BE2C (cell line): ENCODE data around the gene CXCL14.

Experiments used
- DNase-seq: peaks from one replicate; pipeline ENCODE4 v3.0.0-alpha.2; 2020
- H3K27me3 ChIP-seq: fragments of 250-450 bp; sonication (Bioruptor Pico); 2 replicates; pipeline ENCODE4 v1.5.1; 2020; ENCODE audit warnings: mild to moderate bottlenecking
- H3K36me3 ChIP-seq: fragments of 250-450 bp; sonication (Bioruptor Pico); 2 replicates; pipeline ENCODE4 v1.5.1; 2020; ENCODE audit warnings: mild to moderate bottlenecking
- H3K4me1 ChIP-seq: fragments of 250-450 bp; sonication (Bioruptor Pico); 2 replicates; pipeline ENCODE4 v1.5.1; 2020
- H3K4me3 ChIP-seq: 2 replicates; pipeline ENCODE4 v1.5.1; 2011; ENCODE audit warnings: low read depth, low read length
- H3K9me3 ChIP-seq: fragments of 250-450 bp; sonication (Bioruptor Pico); 2 replicates; pipeline ENCODE4 v1.5.1; 2020
- TF ChIP-seq, protein P1 (sequence below): IDR thresholded peaks from 2 replicates; pipeline ENCODE4 v1.5.1; 2012; ENCODE audit warnings: mild to moderate bottlenecking, low read depth, low read length

The CXCL14 gene

DNA sequence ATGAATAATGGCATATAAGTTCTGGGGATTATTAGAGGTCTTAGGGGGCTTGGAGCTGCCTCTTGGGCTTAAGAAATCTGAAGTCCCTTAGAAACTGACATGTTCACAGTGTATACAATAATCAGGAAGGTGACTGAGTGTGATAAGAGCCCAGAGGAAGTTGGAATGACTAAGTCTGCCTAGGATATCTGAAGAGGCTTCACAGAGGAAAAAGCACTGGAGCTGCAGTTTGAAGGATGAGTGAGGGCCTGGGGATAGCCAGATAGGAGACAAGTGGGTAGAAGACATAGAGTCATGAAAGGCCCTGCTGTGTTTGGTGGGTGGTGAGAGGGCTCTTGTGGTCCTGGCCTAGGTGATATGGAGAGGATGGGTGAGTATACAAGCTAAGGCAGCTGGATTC lies 51.9 kb downstream of the CXCL14 start:
- H3K4me1 ChIP-seq = no peaks in the 10 kb centered on the region
- no peaks in the 10 kb centered on the region for H3K9me3 ChIP-seq
- no peak for DNase-seq
- H3K36me3 ChIP-seq = no peaks in the 10 kb centered on the region
- no peak overlapping the region for H3K4me3 ChIP-seq
- TF ChIP-seq, protein P1, sequence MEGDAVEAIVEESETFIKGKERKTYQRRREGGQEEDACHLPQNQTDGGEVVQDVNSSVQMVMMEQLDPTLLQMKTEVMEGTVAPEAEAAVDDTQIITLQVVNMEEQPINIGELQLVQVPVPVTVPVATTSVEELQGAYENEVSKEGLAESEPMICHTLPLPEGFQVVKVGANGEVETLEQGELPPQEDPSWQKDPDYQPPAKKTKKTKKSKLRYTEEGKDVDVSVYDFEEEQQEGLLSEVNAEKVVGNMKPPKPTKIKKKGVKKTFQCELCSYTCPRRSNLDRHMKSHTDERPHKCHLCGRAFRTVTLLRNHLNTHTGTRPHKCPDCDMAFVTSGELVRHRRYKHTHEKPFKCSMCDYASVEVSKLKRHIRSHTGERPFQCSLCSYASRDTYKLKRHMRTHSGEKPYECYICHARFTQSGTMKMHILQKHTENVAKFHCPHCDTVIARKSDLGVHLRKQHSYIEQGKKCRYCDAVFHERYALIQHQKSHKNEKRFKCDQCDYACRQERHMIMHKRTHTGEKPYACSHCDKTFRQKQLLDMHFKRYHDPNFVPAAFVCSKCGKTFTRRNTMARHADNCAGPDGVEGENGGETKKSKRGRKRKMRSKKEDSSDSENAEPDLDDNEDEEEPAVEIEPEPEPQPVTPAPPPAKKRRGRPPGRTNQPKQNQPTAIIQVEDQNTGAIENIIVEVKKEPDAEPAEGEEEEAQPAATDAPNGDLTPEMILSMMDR = no peak
- peaks cover 31% of the 10 kb centered on the region for H3K27me3 ChIP-seq

DNA sequence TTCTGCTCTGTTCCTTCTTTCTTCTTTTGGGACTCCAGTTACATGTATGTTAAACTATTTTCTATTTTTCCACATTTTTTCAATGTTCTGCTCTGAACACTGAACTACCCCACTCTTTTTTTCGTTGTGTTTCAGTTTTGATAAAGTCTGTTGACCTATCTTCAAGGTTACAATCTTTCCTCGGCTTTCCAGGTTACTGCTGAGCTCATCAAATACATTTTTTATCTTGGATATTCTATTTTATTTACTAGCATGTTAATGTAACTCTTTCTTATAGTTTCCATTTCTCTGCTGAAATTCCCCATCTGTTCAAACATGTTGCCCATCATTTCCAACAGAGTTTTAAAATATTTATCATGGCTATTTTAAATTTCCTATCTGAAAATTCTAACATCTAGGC lies 56.8 kb downstream of the CXCL14 start:
- H3K4me3 ChIP-seq = no peak overlapping the region
- no peaks in the 10 kb centered on the region for H3K36me3 ChIP-seq
- peaks cover 14% of the 10 kb centered on the region for H3K27me3 ChIP-seq
- TF ChIP-seq, protein P1 = no peak
- H3K4me1 ChIP-seq = no peaks in the 10 kb centered on the region
- DNase-seq = no peak
- H3K9me3 ChIP-seq = no peaks in the 10 kb centered on the region; the same call in 1 of the 2 replicates
